HepG2 (cell line): ENCODE results near the gene AGK. TPM values are rescaled to one million over a fixed set of nuclear protein-coding genes. Genes with fewer than 3 reads are reported as not detected.

Source experiments
- ATAC-seq: fragments of 200-7000 bp; cut with Tn5 transposase; 3 replicates; pipeline ENCODE4 v1.9.1; 2020; ENCODE audit warnings: mild to moderate bottlenecking, moderate library complexity
- BruUV-seq: library from RNA; stranded (reverse); fragments of 400-500 nt; replicated peaks from 2 replicates; lab custom pipeline; 2021; lab: Mats Ljungman, UMichigan
- CTCF ChIA-PET: fragments of 300-600 bp; formaldehyde crosslinking; extraction: SDS; loops from one replicate; lab custom pipeline; 2021; ENCODE audit warnings: low total read pairs, inconsistent platforms, low intra/inter-chr PET ratio; lab: Yijun Ruan, JAX
- POLR2A ChIA-PET: fragments of 350-600 bp; sonication (Branson Sonifier 250); formaldehyde crosslinking; loops from one replicate; lab custom pipeline; 2020; ENCODE audit warnings: antibody characterized with exemption, inconsistent platforms; lab: Yijun Ruan, JAX
- DNase-seq: peaks from one replicate; pipeline ENCODE4 v3.0.0-alpha.2; 2015; ENCODE audit warnings: low spot score
- FAIRE-seq: peaks from 3 replicates; lab custom pipeline; 2011; peaks lifted over from hg19 to GRCh38; lab: Jason Lieb, UNC
- H2AFZ ChIP-seq: one replicate; pipeline ENCODE4 v1.6.1; 2011; ENCODE audit warnings: low read length, inconsistent platforms
- H3K27ac ChIP-seq: fragments of 300-600 bp; 3 replicates; pipeline ENCODE4 v1.8.0; 2011; ENCODE audit warnings: mixed run types, mild to moderate bottlenecking, mixed read lengths, low read length, inconsistent platforms; ENCODE audit not compliant: insufficient read depth; ENCODE audit errors: extremely low read length
- H3K27me3 ChIP-seq, 2 experiments: fragments of 200-600 bp in 1 of 2; 2 replicates in 1 of 2; 3 replicates in 1 of 2; pipeline versions ENCODE4 v1.6.0 to v1.8.0; 2011; ENCODE audit warnings: low read length in 2 of 2, mild to moderate bottlenecking in 2 of 2, moderate library complexity in 2 of 2, inconsistent platforms in 1 of 2; ENCODE audit not compliant: insufficient read depth in 2 of 2, control insufficient read depth in 1 of 2
- H3K36me3 ChIP-seq, 2 experiments: fragments of 200-600 bp in 1 of 2; replicated peaks in 1 of 2; 2 replicates in 1 of 2; 3 replicates in 1 of 2; pipeline versions ENCODE4 v1.5.1 to v1.8.0; 2011; ENCODE audit warnings: low read length in 2 of 2, inconsistent platforms in 1 of 2; ENCODE audit not compliant: insufficient read depth in 2 of 2, control insufficient read depth in 1 of 2
- H3K4me1 ChIP-seq: 2 replicates; pipeline ENCODE4 v1.5.1; 2012; ENCODE audit warnings: low read length, inconsistent platforms; ENCODE audit not compliant: insufficient read depth
- H3K4me2 ChIP-seq: 2 replicates; pipeline ENCODE4 v1.6.0; 2011; ENCODE audit warnings: low read depth, low read length, inconsistent platforms
- H3K4me3 ChIP-seq, 3 experiments: fragments of 200-600 bp in 1 of 3; sonication (generic), shearing (Covaris generic) in 1 of 3; replicated peaks in 1 of 3; 2 replicates each; pipeline ENCODE4 v1.5.1; 2011 to 2016; ENCODE audit warnings: low read length in 3 of 3, inconsistent platforms in 2 of 3, low read depth in 2 of 3, mild to moderate bottlenecking in 2 of 3, control low read depth in 1 of 3, mixed read lengths in 1 of 3; ENCODE audit not compliant: insufficient read depth in 1 of 3
- H3K79me2 ChIP-seq: one replicate; pipeline ENCODE4 v1.6.1; 2011; ENCODE audit warnings: low read length, inconsistent platforms; ENCODE audit not compliant: insufficient read depth
- H3K9ac ChIP-seq: 2 replicates; pipeline ENCODE4 v1.6.0; 2011; ENCODE audit warnings: mild to moderate bottlenecking, low read depth, low read length, inconsistent platforms; ENCODE audit not compliant: insufficient read depth
- H3K9me3 ChIP-seq: 2 replicates; pipeline ENCODE4 v1.5.1; 2012; ENCODE audit warnings: mild to moderate bottlenecking, low read length
- H4K20me1 ChIP-seq: 2 replicates; pipeline ENCODE4 v1.6.0; 2011; ENCODE audit warnings: inconsistent platforms, mild to moderate bottlenecking, low read length, moderate library complexity; ENCODE audit not compliant: insufficient read depth
- FOXO1 ChIP-seq: sonication (generic); formaldehyde crosslinking; IDR thresholded peaks from 2 replicates; pipeline ENCODE4 v1.4.0; 2020; ENCODE audit warnings: missing genetic modification reagents
- HHEX ChIP-seq: IDR thresholded peaks from 2 replicates; pipeline ENCODE4 v1.6.1; 2016; ENCODE audit warnings: control low read depth
- LCORL ChIP-seq, 2 experiments: fragments of 450-650 bp in 1 of 2; sonication (generic) in 1 of 2; formaldehyde crosslinking in 1 of 2; IDR thresholded peaks; 2 replicates each; pipeline versions ENCODE4 v1.5.0 to v1.6.1; 2017 to 2020; ENCODE audit warnings: antibody characterized with exemption in 1 of 2, missing genetic modification reagents in 1 of 2
- MAFG ChIP-seq: sonication (generic); formaldehyde crosslinking; IDR thresholded peaks from 2 replicates; pipeline ENCODE4 v1.5.1; 2020; ENCODE audit warnings: mild to moderate bottlenecking, missing genetic modification reagents
- NAIF1 ChIP-seq: sonication (generic); formaldehyde crosslinking; IDR thresholded peaks from 2 replicates; pipeline ENCODE4 v1.5.0; 2020; ENCODE audit warnings: mild to moderate bottlenecking, missing genetic modification reagents, borderline replicate concordance
- PHB2 ChIP-seq: fragments of 450-650 bp; IDR thresholded peaks from 2 replicates; pipeline ENCODE4 v1.6.1; 2018; ENCODE audit not compliant: partially characterized antibody
- SSRP1 ChIP-seq: IDR thresholded peaks from 2 replicates; pipeline ENCODE4 v1.6.1; 2016; ENCODE audit warnings: control low read depth
- TFDP2 ChIP-seq: sonication (generic); formaldehyde crosslinking; IDR thresholded peaks from 2 replicates; pipeline ENCODE4 v1.4.0; 2020; ENCODE audit warnings: missing genetic modification reagents
- ZBTB1 ChIP-seq: sonication (generic); formaldehyde crosslinking; IDR thresholded peaks from 2 replicates; pipeline ENCODE4 v1.4.0; 2020; ENCODE audit warnings: missing genetic modification reagents, borderline replicate concordance
- ZBTB3 ChIP-seq: sonication (generic); formaldehyde crosslinking; IDR thresholded peaks from 2 replicates; pipeline ENCODE4 v1.4.0; 2020; ENCODE audit warnings: low read depth, mild to moderate bottlenecking, moderate library complexity, missing genetic modification reagents, borderline replicate concordance
- ZEB1 ChIP-seq: IDR thresholded peaks from 2 replicates; pipeline ENCODE4 v1.6.1; 2012; ENCODE audit warnings: mild to moderate bottlenecking, low read depth, inconsistent platforms; ENCODE audit not compliant: insufficient replicate concordance
- ZFP1 ChIP-seq: IDR thresholded peaks from 2 replicates; pipeline ENCODE4 v1.6.1; 2016
- ZFP37 ChIP-seq: sonication (generic); formaldehyde crosslinking; IDR thresholded peaks from 2 replicates; pipeline ENCODE4 v1.4.0; 2020; ENCODE audit warnings: missing genetic modification reagents, borderline replicate concordance
- ZNF280B ChIP-seq: sonication (generic); formaldehyde crosslinking; IDR thresholded peaks from 2 replicates; pipeline ENCODE4 v1.5.0; 2020; ENCODE audit warnings: missing genetic modification reagents, mild to moderate bottlenecking, borderline replicate concordance
- ZNF441 ChIP-seq: sonication (generic); formaldehyde crosslinking; IDR thresholded peaks from 2 replicates; pipeline ENCODE4 v1.7.0; 2021; ENCODE audit warnings: missing genetic modification reagents, borderline replicate concordance
- ZNF547 ChIP-seq: sonication (generic); formaldehyde crosslinking; IDR thresholded peaks from 2 replicates; pipeline ENCODE4 v1.5.1; 2020; ENCODE audit warnings: mild to moderate bottlenecking, missing genetic modification reagents
- ZNF83 ChIP-seq: sonication (generic); formaldehyde crosslinking; IDR thresholded peaks from 2 replicates; pipeline ENCODE4 v1.4.0; 2020; ENCODE audit warnings: missing genetic modification reagents, mild to moderate bottlenecking, borderline replicate concordance
- WGBS: methylation state at CpG from one replicate; pipeline ENCODE4 v1.1.6; 2017; ENCODE audit warnings: low lambda C conversion rate; 5-methylcytosine and 5-hydroxymethylcytosine counted together
- in situ Hi-C: cut with HindIII; loops from 2 replicates; pipeline ENCODE4 v1.10.0; 2017; ENCODE audit warnings: low pct_unique_long_range_greater_than_20kb; ENCODE audit not compliant: extremely low pct_ligation_motif_present
- intact Hi-C: fragments of 100-400 bp; cut with micrococcal nuclease; formaldehyde crosslinking; loops from one replicate; pipeline ENCODE4 v1.10.0; 2022; ENCODE audit not compliant: unreplicated experiment
- polyA plus RNA-seq, 8 experiments: library from polyadenylated mRNA; depleted of rRNA in 3 of 8; stranded (reverse) in 7 of 8; unstranded in 1 of 8; fragments of >200 nt; fragmentation: Illumina TruSeq in 4 of 8; extraction: Trizol in 4 of 8; gene quantifications; 2 replicates each; pipeline versions ENCODE4 v1.2.1 to v1.2.3, GENCODE V29; 2011 to 2016; ENCODE audit warnings: low read depth in 4 of 8, missing spikeins in 1 of 8, mixed read lengths in 1 of 8; ENCODE audit not compliant: insufficient read depth in 1 of 8
- total RNA-seq, 5 experiments: library from RNA; depleted of rRNA; stranded (reverse); fragments of >200 nt; fragmentation: Illumina TruSeq; extraction: Trizol; gene quantifications; 2 replicates each; pipeline ENCODE4 v1.2.3, GENCODE V29; 2016; ENCODE audit warnings: low read depth in 1 of 5
- TF ChIP-seq, protein P1 (sequence below): sonication (generic); formaldehyde crosslinking; IDR thresholded peaks from 2 replicates; pipeline ENCODE4 v1.4.0; 2020; ENCODE audit warnings: low read depth, mild to moderate bottlenecking, missing genetic modification reagents
- TF ChIP-seq, protein P2 (sequence below): sonication (generic); formaldehyde crosslinking; IDR thresholded peaks from 2 replicates; pipeline ENCODE4 v1.4.0; 2020; ENCODE audit warnings: mild to moderate bottlenecking, missing genetic modification reagents

The AGK gene
- total and polyA plus RNA-seq, 2 of the 13 experiments (the other 11 are each of a cell fraction or from before 2014, with no cell fraction given) = 23.7 to 30.1 TPM

GRCh38 chr7:141575164-141575563, 24.0 kb downstream of the AGK start:
- ATAC-seq = no peak
- Histone ChIP-seq H3K27ac (no peak overlapping the region), H3K79me2 (no peaks in the 10 kb centered on the region), H3K9ac (no peak overlapping the region), H4K20me1 (no peaks in the 10 kb centered on the region), H3K4me3 (no peak overlapping the region), H3K27me3 (no peaks in the 10 kb centered on the region), H3K36me3 (peaks cover 1 to 3% of the 10 kb centered on the region in 2 experiments; a peak in 3 of 5 replicates), H3K4me1 (no peaks in the 10 kb centered on the region), H3K4me2 (no peak overlapping the region), H3K9me3 (peaks cover 8% of the 10 kb centered on the region; the same call in 1 of the 2 replicates), H2AFZ (no peak overlapping the region)
- ChIA-PET CTCF (no interaction called here), POLR2A (no interaction called here)
- 97% methylated on average over 1 of the region's 1 CpG for WGBS
- no peak for DNase-seq
- BruUV-seq = no TSS peak
- intact Hi-C loops (no loop called here), in situ Hi-C loops (no loop called here)
- FAIRE-seq = no peak
- TF ChIP-seq ZEB1 = no peak
- TF ChIP-seq ZNF441 (CRISPR knock-in tag) = no peak
- TF ChIP-seq PHB2 = no peak
- no peak for TF ChIP-seq ZNF83 (CRISPR knock-in tag)
- TF ChIP-seq SSRP1 (CRISPR knock-in tag) = no peak
- no peak for TF ChIP-seq LCORL (IDR thresholded peaks at IDR 0.05)
- no peak for TF ChIP-seq LCORL (CRISPR knock-in tag; IDR thresholded peaks at IDR 0.05)
- no peak for TF ChIP-seq ZNF547 (CRISPR knock-in tag)
- no peak for TF ChIP-seq ZBTB3 (CRISPR knock-in tag)
- TF ChIP-seq ZFP1 (CRISPR knock-in tag) = no peak
- TF ChIP-seq, protein P1, sequence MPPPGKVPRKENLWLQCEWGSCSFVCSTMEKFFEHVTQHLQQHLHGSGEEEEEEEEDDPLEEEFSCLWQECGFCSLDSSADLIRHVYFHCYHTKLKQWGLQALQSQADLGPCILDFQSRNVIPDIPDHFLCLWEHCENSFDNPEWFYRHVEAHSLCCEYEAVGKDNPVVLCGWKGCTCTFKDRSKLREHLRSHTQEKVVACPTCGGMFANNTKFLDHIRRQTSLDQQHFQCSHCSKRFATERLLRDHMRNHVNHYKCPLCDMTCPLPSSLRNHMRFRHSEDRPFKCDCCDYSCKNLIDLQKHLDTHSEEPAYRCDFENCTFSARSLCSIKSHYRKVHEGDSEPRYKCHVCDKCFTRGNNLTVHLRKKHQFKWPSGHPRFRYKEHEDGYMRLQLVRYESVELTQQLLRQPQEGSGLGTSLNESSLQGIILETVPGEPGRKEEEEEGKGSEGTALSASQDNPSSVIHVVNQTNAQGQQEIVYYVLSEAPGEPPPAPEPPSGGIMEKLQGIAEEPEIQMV = no peak
- TF ChIP-seq TFDP2 (CRISPR knock-in tag) = no peak
- TF ChIP-seq HHEX (CRISPR knock-in tag) = no peak
- TF ChIP-seq FOXO1 (CRISPR knock-in tag) = no peak
- no peak for TF ChIP-seq ZFP37
- TF ChIP-seq MAFG = no peak
- no peak for TF ChIP-seq ZNF280B (CRISPR knock-in tag)
- no peak for TF ChIP-seq ZBTB1 (CRISPR knock-in tag)
- TF ChIP-seq NAIF1 (CRISPR knock-in tag) = no peak
- TF ChIP-seq, protein P2, sequence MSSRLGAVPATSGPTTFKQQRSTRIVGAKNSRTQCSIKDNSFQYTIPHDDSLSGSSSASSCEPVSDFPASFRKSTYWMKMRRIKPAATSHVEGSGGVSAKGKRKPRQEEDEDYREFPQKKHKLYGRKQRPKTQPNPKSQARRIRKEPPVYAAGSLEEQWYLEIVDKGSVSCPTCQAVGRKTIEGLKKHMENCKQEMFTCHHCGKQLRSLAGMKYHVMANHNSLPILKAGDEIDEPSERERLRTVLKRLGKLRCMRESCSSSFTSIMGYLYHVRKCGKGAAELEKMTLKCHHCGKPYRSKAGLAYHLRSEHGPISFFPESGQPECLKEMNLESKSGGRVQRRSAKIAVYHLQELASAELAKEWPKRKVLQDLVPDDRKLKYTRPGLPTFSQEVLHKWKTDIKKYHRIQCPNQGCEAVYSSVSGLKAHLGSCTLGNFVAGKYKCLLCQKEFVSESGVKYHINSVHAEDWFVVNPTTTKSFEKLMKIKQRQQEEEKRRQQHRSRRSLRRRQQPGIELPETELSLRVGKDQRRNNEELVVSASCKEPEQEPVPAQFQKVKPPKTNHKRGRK (CRISPR knock-in tag) = no peak
